Keratinocyte (primary cell): ENCODE measurements around the gene RGS8. TPM values are rescaled to one million over a fixed set of nuclear protein-coding genes. Genes with fewer than 3 reads are reported as not detected.

ENCODE experiments used
- DNase-seq: peaks from one replicate; pipeline ENCODE4 v3.0.0-alpha.2; 2011; ENCODE audit warnings: low read depth, missing footprints, low spot score
- FAIRE-seq: peaks from 2 replicates; lab custom pipeline; 2011; peaks lifted over from hg19 to GRCh38; lab: Jason Lieb, UNC
- H2AFZ ChIP-seq: 2 replicates; pipeline ENCODE4 v1.6.0; 2012; ENCODE audit warnings: low read length, control low read depth, inconsistent platforms; ENCODE audit not compliant: control insufficient read depth
- H3K27ac ChIP-seq: 2 replicates; pipeline ENCODE4 v1.5.1; 2011; ENCODE audit warnings: low read length; ENCODE audit not compliant: control insufficient read depth, insufficient read depth
- H3K27me3 ChIP-seq: 3 replicates; pipeline ENCODE4 v1.6.0; 2011; ENCODE audit warnings: low read length; ENCODE audit not compliant: control insufficient read depth, insufficient read depth; ENCODE audit errors: extremely low read depth
- H3K36me3 ChIP-seq, 2 experiments: 2 replicates in 1 of 2; 3 replicates in 1 of 2; pipeline ENCODE4 v1.5.1; 2011; ENCODE audit warnings: low read length in 2 of 2, mild to moderate bottlenecking in 1 of 2; ENCODE audit not compliant: control insufficient read depth in 2 of 2, insufficient read depth in 2 of 2; ENCODE audit errors: extremely low read depth in 1 of 2
- H3K4me1 ChIP-seq: 3 replicates; pipeline ENCODE4 v1.5.1; 2011; ENCODE audit warnings: low read length; ENCODE audit not compliant: control insufficient read depth, insufficient read depth; ENCODE audit errors: extremely low read depth
- H3K4me2 ChIP-seq: 3 replicates; pipeline ENCODE4 v1.6.0; 2011; ENCODE audit warnings: low read depth, low read length; ENCODE audit not compliant: control insufficient read depth, insufficient read depth; ENCODE audit errors: extremely low read depth
- H3K4me3 ChIP-seq, 3 experiments: fragments of 200-600 bp in 1 of 3; sonication (generic) in 1 of 3; 2 replicates in 2 of 3; 3 replicates in 1 of 3; pipeline ENCODE4 v1.5.1; 2011 to 2016; ENCODE audit warnings: low read length in 3 of 3, mild to moderate bottlenecking in 3 of 3, control low read depth in 2 of 3, inconsistent platforms in 1 of 3, low read depth in 1 of 3, mixed read lengths in 1 of 3, mixed run types in 1 of 3, moderate library complexity in 1 of 3; ENCODE audit not compliant: control insufficient read depth in 2 of 3, insufficient read depth in 2 of 3; ENCODE audit errors: extremely low read depth in 1 of 3
- H3K79me2 ChIP-seq: 2 replicates; pipeline ENCODE4 v1.6.0; 2012; ENCODE audit warnings: low read length; ENCODE audit not compliant: control insufficient read depth, insufficient read depth
- H3K9ac ChIP-seq: 3 replicates; pipeline ENCODE4 v1.6.0; 2011; ENCODE audit warnings: low read length; ENCODE audit not compliant: control insufficient read depth, insufficient read depth; ENCODE audit errors: extremely low read depth
- H3K9me1 ChIP-seq: 3 replicates; pipeline ENCODE4 v1.6.0; 2011; ENCODE audit warnings: low read length; ENCODE audit not compliant: control insufficient read depth, insufficient read depth; ENCODE audit errors: extremely low read depth
- H3K9me3 ChIP-seq: 2 replicates; pipeline ENCODE4 v1.5.1; 2012; ENCODE audit warnings: low read depth, low read length; ENCODE audit not compliant: control insufficient read depth
- H4K20me1 ChIP-seq: 3 replicates; pipeline ENCODE4 v1.6.0; 2011; ENCODE audit warnings: low read length; ENCODE audit not compliant: control insufficient read depth, insufficient read depth; ENCODE audit errors: extremely low read depth
- CTCF ChIP-seq, 3 experiments: IDR thresholded peaks in 1 of 3; conservative IDR thresholded peaks in 1 of 3; optimal IDR thresholded peaks in 1 of 3; 2 replicates in 2 of 3; 3 replicates in 1 of 3; pipeline versions ENCODE3 to v1.5.1; 2011; ENCODE audit warnings: low read length in 3 of 3, mild to moderate bottlenecking in 3 of 3, moderate library complexity in 2 of 3, control low read depth in 1 of 3, inconsistent platforms in 1 of 3; ENCODE audit not compliant: insufficient read depth in 2 of 3; ENCODE audit errors: extremely low read depth in 1 of 3
- EZH2 ChIP-seq: IDR thresholded peaks from one replicate; pipeline ENCODE4 v1.6.1; 2012; ENCODE audit warnings: inconsistent platforms, mild to moderate bottlenecking, low read length, moderate library complexity
- dilution Hi-C: fragments of 300-500 bp; cut with MboI; formaldehyde crosslinking; loops from one replicate; pipeline ENCODE4 v1.7.0; 2020; ENCODE audit warnings: low sequenced_read_pairs; ENCODE audit not compliant: extremely low pct_ligation_motif_present
- polyA plus RNA-seq, 5 experiments: library from polyadenylated mRNA; depleted of rRNA in 3 of 5; stranded (reverse) in 3 of 5; stranded (forward) in 1 of 5; unstranded in 1 of 5; fragments of >200 nt; gene quantifications; 1 replicate in 1 of 5; 2 replicates in 3 of 5; 3 replicates in 1 of 5; pipeline versions ENCODE4 v1.2.1 to v1.2.3, GENCODE V29; 2011 to 2012; ENCODE audit warnings: missing spikeins in 2 of 5, low read depth in 1 of 5, low replicate concordance in 1 of 5

Gene RGS8
- polyA plus RNA-seq, 1 donor (not counting 4 experiments of a cell fraction or from before 2014, with no cell fraction given) = not detected

- Histone ChIP-seq H3K9me3 (no peaks in the 10 kb centered on the region), H2AFZ (no peak overlapping the region), H4K20me1 (no peaks in the 10 kb centered on the region), H3K27ac (no peak overlapping the region), H3K4me2 (no peak overlapping the region), H3K4me3 (no peak overlapping the region), H3K4me1 (no peaks in the 10 kb centered on the region), H3K9me1 (no peaks in the 10 kb centered on the region), H3K27me3 (peaks cover 4% of the 10 kb centered on the region), H3K79me2 (no peaks in the 10 kb centered on the region), H3K36me3 (no peaks in the 10 kb centered on the region), H3K9ac (no peak overlapping the region)
- DNase-seq = no peak
- FAIRE-seq = no peak
- TF ChIP-seq EZH2 = no peak
- no peak for TF ChIP-seq CTCF (optimal IDR thresholded peaks at IDR 0.05 in 1 of 3, IDR thresholded peaks at IDR 0.05 in 1 of 3, conservative IDR thresholded peaks at IDR 0.05 in 1 of 3; ENCODE audit: extremely low read depth in 1 of 3, insufficient read depth in 2 of 3, low read length in 3 of 3)
- dilution Hi-C loops = no loop called here
Observed at GRCh38 chr1:182690886-182691443, 6.6 kb upstream of the RGS8 start.

- TF ChIP-seq CTCF (optimal IDR thresholded peaks at IDR 0.05 in 1 of 3, IDR thresholded peaks at IDR 0.05 in 1 of 3, conservative IDR thresholded peaks at IDR 0.05 in 1 of 3; ENCODE audit: extremely low read depth in 1 of 3, insufficient read depth in 2 of 3, low read length in 3 of 3) (no peak), EZH2 (no peak)
- Histone ChIP-seq H3K27ac (no peak overlapping the region), H3K36me3 (no peaks in the 10 kb centered on the region), H3K9me1 (no peaks in the 10 kb centered on the region), H3K4me2 (no peak overlapping the region), H3K27me3 (peaks cover 4% of the 10 kb centered on the region), H3K9ac (no peak overlapping the region), H2AFZ (no peak overlapping the region), H3K79me2 (no peaks in the 10 kb centered on the region), H4K20me1 (no peaks in the 10 kb centered on the region), H3K4me3 (no peak overlapping the region), H3K4me1 (no peaks in the 10 kb centered on the region), H3K9me3 (no peaks in the 10 kb centered on the region)
- FAIRE-seq = no peak
- DNase-seq = no peak
- dilution Hi-C loops = no loop called here
Observed at GRCh38 chr1:182688436-182689205, 4.2 kb upstream of the RGS8 start.
